ENCODE results near the gene ZNF385B.

ZNF385B gene

GRCh38 chr2:179814050-179814449 is 47.4 kb downstream of the ZNF385B start:
- Histone ChIP-seq H3K4me1 (ENCODE audit: control insufficient read depth, insufficient read depth, low read length) (peaks cover 4% of the 10 kb centered on the region; the same call in 1 of the 2 replicates), H3K9me3 (ENCODE audit: control insufficient read depth, insufficient read depth, low read depth, low read length) (no peaks in the 10 kb centered on the region; the same call in 1 of the 2 replicates), H3K4me3 (ENCODE audit: low read depth, low read length) (no peak overlapping the region), H3K36me3 (ENCODE audit: control insufficient read depth in 2 of 2, insufficient read depth in 1 of 2, low read length in 2 of 2) (no peaks in the 10 kb centered on the region), H3K27ac (ENCODE audit: extremely low read depth, low read depth, low read length) (no peak overlapping the region)
- no peak for TF ChIP-seq SETDB1 (IDR thresholded peaks at IDR 0.05; ENCODE audit: insufficient read length, low read length)
- no peak for TF ChIP-seq ZSCAN18 (tag by site-specific recombination; IDR thresholded peaks at IDR 0.05)
- no peak for TF ChIP-seq ZNF558 (tag by site-specific recombination; IDR thresholded peaks at IDR 0.05)
- no peak for TF ChIP-seq ZNF585B (tag by site-specific recombination; IDR thresholded peaks at IDR 0.05)
- TF ChIP-seq ZNF610 (tag by site-specific recombination; IDR thresholded peaks at IDR 0.05; ENCODE audit: borderline replicate concordance), result no peak
- no peak for TF ChIP-seq ZBTB7A (tag by site-specific recombination; IDR thresholded peaks at IDR 0.05; ENCODE audit: low read depth)
- TF ChIP-seq ZNF843 (tag by site-specific recombination; IDR thresholded peaks at IDR 0.05), result no peak
- no peak for TF ChIP-seq ZNF223 (tag by site-specific recombination; IDR thresholded peaks at IDR 0.05)
- TF ChIP-seq ZBTB20 (tag by site-specific recombination; IDR thresholded peaks at IDR 0.05), result no peak
- TF ChIP-seq ZIC2 (tag by site-specific recombination; IDR thresholded peaks at IDR 0.05), result no peak
- CTCF ChIA-PET, result no interaction called here
- POLR2A ChIA-PET, result no interaction called here

GRCh38 chr2:179812501-179812900 is 48.9 kb downstream of the ZNF385B start:
- ChIA-PET CTCF (no interaction called here), POLR2A (no interaction called here)
- Histone ChIP-seq H3K4me3 (ENCODE audit: low read depth, low read length) (no peak overlapping the region), H3K9me3 (ENCODE audit: control insufficient read depth, insufficient read depth, low read depth, low read length) (no peaks in the 10 kb centered on the region; the same call in 1 of the 2 replicates), H3K4me1 (ENCODE audit: control insufficient read depth, insufficient read depth, low read length) (peaks cover under 1% of the 10 kb centered on the region; the same call in 1 of the 2 replicates), H3K27ac (ENCODE audit: extremely low read depth, low read depth, low read length) (no peak overlapping the region), H3K36me3 (ENCODE audit: control insufficient read depth in 2 of 2, insufficient read depth in 1 of 2, low read length in 2 of 2) (no peaks in the 10 kb centered on the region)
- TF ChIP-seq ZNF561 (tag by site-specific recombination; IDR thresholded peaks at IDR 0.05; ENCODE audit: borderline replicate concordance) (no peak), ZNF580 (tag by site-specific recombination; IDR thresholded peaks at IDR 0.05) (no peak), ZNF623 (tag by site-specific recombination; IDR thresholded peaks at IDR 0.05) (no peak), ZNF146 (tag by site-specific recombination; IDR thresholded peaks at IDR 0.05) (0 out of 2 replicates have a peak, but pooled peaks have one; percentile 34), ZNF274 (IDR thresholded peaks at IDR 0.05; ENCODE audit: low read length) (no peak), ZNF274 (tag by site-specific recombination; IDR thresholded peaks at IDR 0.05; ENCODE audit: borderline replicate concordance) (no peak), KLF1 (tag by site-specific recombination; IDR thresholded peaks at IDR 0.05) (no peak), ZNF501 (tag by site-specific recombination; IDR thresholded peaks at IDR 0.05) (no peak), MZF1 (tag by site-specific recombination; IDR thresholded peaks at IDR 0.05; ENCODE audit: borderline replicate concordance) (no peak), BCL6B (tag by site-specific recombination; IDR thresholded peaks at IDR 0.05) (peak; percentile 86)

- CTCF ChIA-PET, result no interaction called here
- no peak overlapping the region for H3K27ac ChIP-seq (ENCODE audit: extremely low read depth, low read depth, low read length)
Measured at GRCh38 chr2:179811042-179811441, 50.4 kb downstream of the ZNF385B start.

More at GRCh38 chr2:179811042-179811441, 50.4 kb downstream of the ZNF385B start:
- no peak overlapping the region for H3K4me3 ChIP-seq (ENCODE audit: low read depth, low read length)
- H3K36me3 ChIP-seq (ENCODE audit: control insufficient read depth in 2 of 2, insufficient read depth in 1 of 2, low read length in 2 of 2), result no peaks in the 10 kb centered on the region
- peaks cover 4% of the 10 kb centered on the region; the same call in 1 of the 2 replicates for H3K4me1 ChIP-seq (ENCODE audit: control insufficient read depth, insufficient read depth, low read length)
- TF ChIP-seq ZSCAN30 (tag by site-specific recombination; IDR thresholded peaks at IDR 0.05) (no peak), TCF7L2 (IDR thresholded peaks at IDR 0.05; ENCODE audit: borderline replicate concordance, low read depth, low read length) (no peak), IKZF3 (tag by site-specific recombination; IDR thresholded peaks at IDR 0.05) (no peak), HIC1 (tag by site-specific recombination; IDR thresholded peaks at IDR 0.05) (no peak), ZNF26 (tag by site-specific recombination; IDR thresholded peaks at IDR 0.05) (no peak)
- POLR2A ChIA-PET, result no interaction called here
- H3K9me3 ChIP-seq (ENCODE audit: control insufficient read depth, insufficient read depth, low read depth, low read length), result no peaks in the 10 kb centered on the region; the same call in 1 of the 2 replicates
